Activated B cell treated with CpG ODN at 0.5 μM for 24 hours (primary cell): ENCODE results near the gene SLC25A33. TPM values are rescaled to one million over a fixed set of nuclear protein-coding genes. Genes with fewer than 3 reads are reported as not detected.

Experiments used
- ATAC-seq: fragments of 200-7000 bp; cut with Tn5 transposase; one replicate; pipeline ENCODE4 v1.10.0; 2021; ENCODE audit warnings: low read depth, mild to moderate bottlenecking, moderate library complexity
- CTCF ChIA-PET: fragments of 350-600 bp; sonication (Branson Sonifier 250); formaldehyde crosslinking; loops from one replicate; lab custom pipeline; 2021; ENCODE audit warnings: antibody characterized with exemption; lab: Charles Lee
- POLR2A ChIA-PET: fragments of 350-600 bp; sonication (Branson Sonifier 250); formaldehyde crosslinking; loops from one replicate; lab custom pipeline; 2021; ENCODE audit warnings: antibody characterized with exemption; lab: Charles Lee
- DNase-seq: peaks from one replicate; pipeline ENCODE4 v3.0.0; 2022
- H3K27ac Mint-ChIP-seq: one replicate; pipeline ENCODE4 v1.8.0; 2020; ENCODE audit warnings: mixed read lengths
- H3K27me3 Mint-ChIP-seq: one replicate; pipeline ENCODE4 v1.8.0; 2021; ENCODE audit warnings: mixed read lengths
- H3K36me3 Mint-ChIP-seq: one replicate; pipeline ENCODE4 v1.8.0; 2021; ENCODE audit warnings: low read depth, mixed read lengths
- H3K4me1 Mint-ChIP-seq: one replicate; pipeline ENCODE4 v1.8.0; 2021; ENCODE audit warnings: mixed read lengths
- H3K4me3 Mint-ChIP-seq: one replicate; pipeline ENCODE4 v1.8.0; 2020; ENCODE audit warnings: mild to moderate bottlenecking, mixed read lengths
- H3K9me3 Mint-ChIP-seq: one replicate; pipeline ENCODE4 v1.8.0; 2020; ENCODE audit warnings: mixed read lengths
- intact Hi-C: fragments of 100-400 bp; cut with micrococcal nuclease; formaldehyde crosslinking; loops from one replicate; pipeline ENCODE4 v1.15.1; 2024
- total RNA-seq: library from RNA; stranded (reverse); gene quantifications from 2 replicates; pipeline ENCODE4 v1.2.3, GENCODE V29; 2022
- TF ChIP-seq, protein P1 (sequence below): fragments of 200-600 bp; IDR thresholded peaks from one replicate; pipeline ENCODE4 v1.8.0; 2022; ENCODE audit warnings: antibody characterized with exemption, mild to moderate bottlenecking

The SLC25A33 gene
- total RNA-seq, 1 donor from 2014 or later, result 7.5 TPM

DNA sequence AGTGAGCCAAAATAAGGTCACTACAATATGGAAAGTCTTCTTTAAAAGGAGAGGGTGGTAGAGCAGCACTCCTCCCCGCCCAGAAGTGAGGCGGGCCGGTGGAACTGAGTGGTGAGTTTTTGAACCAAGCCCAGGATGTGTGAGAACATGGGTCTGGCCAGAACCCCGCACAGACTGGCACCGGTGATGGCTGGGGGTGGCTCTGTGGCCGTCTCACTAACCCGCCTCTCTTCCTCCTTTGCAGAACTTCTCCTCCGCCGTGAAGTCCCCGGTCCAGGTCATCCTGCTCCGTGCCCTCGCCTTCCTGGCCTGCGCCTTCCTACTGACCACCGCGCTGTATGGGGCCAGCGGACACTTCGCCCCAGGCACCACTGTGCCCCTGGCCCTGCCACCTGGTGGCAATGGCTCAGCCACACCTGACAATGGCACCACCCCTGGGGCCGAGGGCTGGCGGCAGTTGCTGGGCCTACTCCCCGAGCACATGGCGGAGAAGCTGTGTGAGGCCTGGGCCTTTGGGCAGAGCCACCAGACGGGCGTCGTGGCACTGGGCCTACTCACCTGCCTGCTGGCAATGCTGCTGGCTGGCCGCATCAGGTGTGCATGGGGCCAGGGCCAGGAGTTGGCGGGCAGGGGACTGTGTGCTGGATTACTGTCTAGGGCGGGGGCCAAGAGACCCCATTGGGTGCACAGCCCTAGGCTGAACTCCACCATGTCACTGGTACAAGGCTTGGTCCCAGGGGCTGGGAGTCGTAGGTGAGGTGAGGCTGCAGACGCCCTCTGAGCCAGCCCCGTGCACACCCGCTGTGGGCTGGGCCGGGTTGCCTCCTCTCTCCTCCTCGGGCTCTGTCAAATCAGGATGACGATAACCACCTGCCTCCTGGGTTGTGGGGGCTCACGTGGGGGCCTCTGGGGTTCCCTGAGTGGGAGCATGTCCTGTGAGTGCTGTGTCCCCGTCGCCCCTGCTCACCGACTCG is 61.9 kb downstream of the SLC25A33 start:
- POLR2A ChIA-PET, result no interaction called here
- intact Hi-C loops, result no loop called here
- no peaks in the 10 kb centered on the region for H3K4me1 Mint-ChIP-seq

DNA sequence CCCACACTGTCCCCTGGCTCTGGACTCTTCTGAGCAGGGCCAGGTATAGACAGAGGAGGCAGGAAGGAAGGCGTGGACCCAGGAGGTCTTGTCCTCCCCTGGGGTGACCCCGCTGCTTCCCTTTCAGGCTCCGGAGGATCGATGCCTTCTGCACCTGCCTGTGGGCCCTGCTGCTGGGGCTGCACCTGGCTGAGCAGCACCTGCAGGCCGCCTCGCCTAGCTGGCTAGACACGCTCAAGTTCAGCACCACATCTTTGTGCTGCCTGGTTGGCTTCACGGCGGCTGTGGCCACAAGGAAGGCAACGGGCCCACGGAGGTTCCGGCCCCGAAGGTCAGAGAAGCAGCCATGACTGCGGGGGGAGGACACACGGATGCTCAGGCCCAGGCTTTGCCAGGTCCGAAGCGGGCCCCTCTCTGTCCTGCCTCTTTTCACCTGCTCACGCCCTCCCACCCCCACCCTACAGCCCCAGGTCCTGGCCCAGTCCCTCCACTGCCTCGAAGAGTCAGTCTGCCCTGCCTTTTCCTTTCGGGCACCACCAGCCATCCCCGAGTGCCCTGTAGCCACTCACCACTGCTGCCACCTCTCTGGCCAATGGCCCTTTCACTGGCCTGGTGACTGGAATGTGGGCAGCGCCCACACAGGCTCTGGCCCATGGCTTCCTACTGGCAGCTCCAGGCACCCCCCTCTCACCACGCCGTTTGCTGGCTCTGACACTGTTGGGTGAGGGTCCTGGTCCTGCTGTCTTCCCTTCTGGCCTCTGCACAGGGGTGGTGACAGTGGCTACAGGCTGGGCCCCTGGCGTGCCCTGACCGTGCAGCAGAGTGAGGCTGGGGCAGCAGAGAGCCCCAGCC is 62.9 kb downstream of the SLC25A33 start:
- ATAC-seq, result no peak
- intact Hi-C loops, result no loop called here

More for the DNA sequence above, 61.9 kb downstream of the SLC25A33 start:
- Mint-ChIP-seq H3K27ac (no peak overlapping the region), H3K27me3 (no peaks in the 10 kb centered on the region), H3K9me3 (no peaks in the 10 kb centered on the region), H3K36me3 (peaks cover 44% of the 10 kb centered on the region), H3K4me3 (no peak overlapping the region)
- ATAC-seq (no peak), DNase-seq (no peak)
- TF ChIP-seq, protein P1, sequence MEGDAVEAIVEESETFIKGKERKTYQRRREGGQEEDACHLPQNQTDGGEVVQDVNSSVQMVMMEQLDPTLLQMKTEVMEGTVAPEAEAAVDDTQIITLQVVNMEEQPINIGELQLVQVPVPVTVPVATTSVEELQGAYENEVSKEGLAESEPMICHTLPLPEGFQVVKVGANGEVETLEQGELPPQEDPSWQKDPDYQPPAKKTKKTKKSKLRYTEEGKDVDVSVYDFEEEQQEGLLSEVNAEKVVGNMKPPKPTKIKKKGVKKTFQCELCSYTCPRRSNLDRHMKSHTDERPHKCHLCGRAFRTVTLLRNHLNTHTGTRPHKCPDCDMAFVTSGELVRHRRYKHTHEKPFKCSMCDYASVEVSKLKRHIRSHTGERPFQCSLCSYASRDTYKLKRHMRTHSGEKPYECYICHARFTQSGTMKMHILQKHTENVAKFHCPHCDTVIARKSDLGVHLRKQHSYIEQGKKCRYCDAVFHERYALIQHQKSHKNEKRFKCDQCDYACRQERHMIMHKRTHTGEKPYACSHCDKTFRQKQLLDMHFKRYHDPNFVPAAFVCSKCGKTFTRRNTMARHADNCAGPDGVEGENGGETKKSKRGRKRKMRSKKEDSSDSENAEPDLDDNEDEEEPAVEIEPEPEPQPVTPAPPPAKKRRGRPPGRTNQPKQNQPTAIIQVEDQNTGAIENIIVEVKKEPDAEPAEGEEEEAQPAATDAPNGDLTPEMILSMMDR, result no peak
- CTCF ChIA-PET, result no interaction called here

DNA sequence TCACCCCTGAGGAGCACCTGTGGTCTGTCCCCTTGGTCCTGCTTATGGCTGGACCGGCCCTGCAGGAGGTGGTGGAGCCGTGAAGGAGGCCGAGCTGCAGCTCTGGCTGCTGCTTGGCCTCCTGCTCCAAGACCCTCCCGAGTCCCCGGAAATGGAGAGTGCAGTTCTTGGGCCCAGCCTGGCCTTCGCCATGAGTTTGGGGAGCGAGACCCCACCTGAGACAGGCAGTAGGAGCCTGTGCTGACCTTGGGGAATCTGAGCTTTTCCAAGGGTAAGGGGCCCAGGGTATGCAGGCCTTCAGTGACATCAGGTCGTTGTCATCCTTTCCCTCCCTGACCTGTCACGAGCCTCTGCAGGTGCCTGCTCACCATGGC is 63.5 kb downstream of the SLC25A33 start:
- intact Hi-C loops, result no loop called here
- POLR2A ChIA-PET, result no interaction called here

More for the DNA sequence above, 62.9 kb downstream of the SLC25A33 start:
- ChIA-PET POLR2A (no interaction called here), CTCF (interaction anchor here (0.7 kb wide), 1 partner anchor 20 kb away, joined by 3 read pairs; no protein-coding TSS in a partner anchor)
- TF ChIP-seq, protein P1, result no peak
- Mint-ChIP-seq H3K36me3 (peaks cover 39% of the 10 kb centered on the region), H3K27ac (no peak overlapping the region), H3K4me1 (no peaks in the 10 kb centered on the region), H3K27me3 (no peaks in the 10 kb centered on the region), H3K9me3 (no peaks in the 10 kb centered on the region), H3K4me3 (no peak overlapping the region)
- no peak for DNase-seq

DNA sequence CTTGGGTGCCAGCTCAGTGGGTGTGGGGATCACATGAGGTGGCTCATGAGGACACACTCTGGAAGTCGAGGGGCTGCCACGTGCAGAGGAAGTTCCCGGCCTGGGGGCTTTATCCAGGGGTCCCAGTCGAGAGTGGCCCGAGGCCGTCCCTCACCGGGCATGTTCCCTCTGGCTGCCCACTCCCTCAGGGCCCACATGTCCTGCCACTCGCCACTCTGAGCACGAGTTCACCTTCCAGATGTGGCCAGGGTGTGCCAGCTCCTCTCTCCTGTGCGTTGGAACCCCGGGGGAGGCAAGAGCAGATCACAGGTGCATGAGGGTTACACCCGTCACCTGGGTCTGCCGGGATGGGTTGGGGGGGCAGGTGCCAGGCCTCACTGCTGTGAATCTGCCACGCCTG is 64.0 kb downstream of the SLC25A33 start:
- TF ChIP-seq, protein P1, result no peak
- ChIA-PET CTCF (no interaction called here), POLR2A (no interaction called here)
- Mint-ChIP-seq H3K27ac (no peak overlapping the region), H3K4me1 (no peaks in the 10 kb centered on the region), H3K36me3 (peaks cover 42% of the 10 kb centered on the region), H3K4me3 (no peak overlapping the region), H3K9me3 (no peaks in the 10 kb centered on the region), H3K27me3 (no peaks in the 10 kb centered on the region)
- intact Hi-C loops, result no loop called here
- DNase-seq, result no peak
- ATAC-seq, result no peak

More for the DNA sequence above, 63.5 kb downstream of the SLC25A33 start:
- TF ChIP-seq, protein P1, result no peak
- Mint-ChIP-seq H3K36me3 (peaks cover 42% of the 10 kb centered on the region), H3K9me3 (no peaks in the 10 kb centered on the region), H3K4me3 (no peak overlapping the region), H3K27ac (no peak overlapping the region), H3K4me1 (no peaks in the 10 kb centered on the region), H3K27me3 (no peaks in the 10 kb centered on the region)
- DNase-seq, result no peak
- CTCF ChIA-PET, result interaction anchor here (0.7 kb wide), 1 partner anchor 20 kb away, joined by 3 read pairs; no protein-coding TSS in a partner anchor
- no peak for ATAC-seq
